Chondrocyte (in vitro differentiated cells): ENCODE measurements around the gene ARMC12. TPM values are rescaled to one million over a fixed set of nuclear protein-coding genes. Genes with fewer than 3 reads are reported as not detected.
A peak's percentile ranks its signal among the peaks of the same experiment; 100 is the strongest.

Experiments
- DNase-seq: peaks from one replicate; pipeline ENCODE4 v3.0.0; 2021; ENCODE audit warnings: mixed read lengths, low spot score
- H3K27ac Mint-ChIP-seq: one replicate; pipeline ENCODE4 v1.8.0; 2021; ENCODE audit warnings: mild to moderate bottlenecking, moderate library complexity, mixed read lengths; ENCODE audit not compliant: unreplicated experiment
- H3K27me3 Mint-ChIP-seq: 2 replicates; pipeline ENCODE4 v1.8.0; 2021; ENCODE audit warnings: low read depth, mixed read lengths
- H3K36me3 Mint-ChIP-seq: 2 replicates; pipeline ENCODE4 v1.8.0; 2021; ENCODE audit warnings: low read depth, mixed read lengths
- H3K4me1 Mint-ChIP-seq: 2 replicates; pipeline ENCODE4 v1.8.0; 2021; ENCODE audit warnings: low read depth, mild to moderate bottlenecking, mixed read lengths
- H3K4me3 Mint-ChIP-seq: one replicate; pipeline ENCODE4 v1.8.0; 2021; ENCODE audit warnings: mild to moderate bottlenecking, moderate library complexity, mixed read lengths; ENCODE audit not compliant: unreplicated experiment
- H3K9me3 Mint-ChIP-seq: 2 replicates; pipeline ENCODE4 v1.8.0; 2021; ENCODE audit warnings: low read depth, mixed read lengths
- total RNA-seq: library from RNA; stranded (reverse); gene quantifications from 3 replicates; pipeline ENCODE4 v1.2.1, GENCODE V29; 2021
- TF ChIP-seq, protein P1 (sequence below): fragments of 200-600 bp; sonication (generic); IDR thresholded peaks from 2 replicates; pipeline ENCODE4 v1.5.0; 2021; ENCODE audit warnings: antibody characterized with exemption, mild to moderate bottlenecking, moderate library complexity

ARMC12 gene
- total RNA-seq, 1 donor from 2014 or later, result 1.9 TPM

DNA sequence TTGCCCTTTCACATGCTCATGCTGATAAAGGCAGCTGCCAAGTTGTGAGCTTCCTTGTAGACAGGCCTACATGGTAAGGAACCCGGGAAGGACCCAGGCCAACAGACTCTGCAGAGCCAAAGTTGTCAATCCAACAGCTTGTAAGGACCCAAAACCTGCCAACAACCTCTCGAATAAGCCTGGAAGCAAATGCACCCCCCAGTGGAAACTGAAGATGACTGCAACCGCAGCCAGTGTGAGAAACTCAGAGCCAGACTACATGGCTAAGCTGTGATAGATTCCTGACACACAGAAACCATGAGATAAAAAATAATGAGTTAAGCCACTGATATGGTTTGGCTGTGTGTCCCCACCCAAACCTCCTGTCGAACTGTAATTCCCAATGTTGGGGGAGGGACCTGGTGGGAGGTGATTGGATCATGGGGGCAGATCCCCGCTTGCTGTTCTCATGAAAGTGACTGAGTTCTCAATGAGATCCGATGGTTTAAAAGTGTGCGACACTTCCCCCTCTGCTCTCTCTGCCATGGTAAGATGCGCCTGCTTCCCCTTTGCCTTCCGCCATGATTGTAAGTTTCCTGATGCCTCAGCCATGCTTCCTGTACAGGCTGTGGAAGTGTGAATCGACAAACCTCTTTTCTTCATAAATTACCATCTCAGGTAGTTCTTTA lies 20.8 kb downstream of the ARMC12 start:
- H3K4me1 Mint-ChIP-seq, result peaks cover 8% of the 10 kb centered on the region
- peak; percentile 19 for DNase-seq
- H3K27ac Mint-ChIP-seq, result no peak overlapping the region
- H3K9me3 Mint-ChIP-seq, result no peaks in the 10 kb centered on the region
- peaks cover 15% of the 10 kb centered on the region for H3K27me3 Mint-ChIP-seq
- TF ChIP-seq, protein P1, sequence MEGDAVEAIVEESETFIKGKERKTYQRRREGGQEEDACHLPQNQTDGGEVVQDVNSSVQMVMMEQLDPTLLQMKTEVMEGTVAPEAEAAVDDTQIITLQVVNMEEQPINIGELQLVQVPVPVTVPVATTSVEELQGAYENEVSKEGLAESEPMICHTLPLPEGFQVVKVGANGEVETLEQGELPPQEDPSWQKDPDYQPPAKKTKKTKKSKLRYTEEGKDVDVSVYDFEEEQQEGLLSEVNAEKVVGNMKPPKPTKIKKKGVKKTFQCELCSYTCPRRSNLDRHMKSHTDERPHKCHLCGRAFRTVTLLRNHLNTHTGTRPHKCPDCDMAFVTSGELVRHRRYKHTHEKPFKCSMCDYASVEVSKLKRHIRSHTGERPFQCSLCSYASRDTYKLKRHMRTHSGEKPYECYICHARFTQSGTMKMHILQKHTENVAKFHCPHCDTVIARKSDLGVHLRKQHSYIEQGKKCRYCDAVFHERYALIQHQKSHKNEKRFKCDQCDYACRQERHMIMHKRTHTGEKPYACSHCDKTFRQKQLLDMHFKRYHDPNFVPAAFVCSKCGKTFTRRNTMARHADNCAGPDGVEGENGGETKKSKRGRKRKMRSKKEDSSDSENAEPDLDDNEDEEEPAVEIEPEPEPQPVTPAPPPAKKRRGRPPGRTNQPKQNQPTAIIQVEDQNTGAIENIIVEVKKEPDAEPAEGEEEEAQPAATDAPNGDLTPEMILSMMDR, result peak; percentile 67
- peaks cover 2% of the 10 kb centered on the region for H3K36me3 Mint-ChIP-seq
- H3K4me3 Mint-ChIP-seq, result no peak overlapping the region

- TF ChIP-seq, protein P1, result no peak
- Mint-ChIP-seq H3K4me3 (no peak overlapping the region), H3K9me3 (no peaks in the 10 kb centered on the region), H3K4me1 (peaks cover 11% of the 10 kb centered on the region), H3K36me3 (peaks cover 2% of the 10 kb centered on the region), H3K27me3 (peaks cover 32% of the 10 kb centered on the region), H3K27ac (no peak overlapping the region)
- no peak for DNase-seq
Observed at GRCh38 chr6:35759426-35759825, 22.6 kb downstream of the ARMC12 start.

DNA sequence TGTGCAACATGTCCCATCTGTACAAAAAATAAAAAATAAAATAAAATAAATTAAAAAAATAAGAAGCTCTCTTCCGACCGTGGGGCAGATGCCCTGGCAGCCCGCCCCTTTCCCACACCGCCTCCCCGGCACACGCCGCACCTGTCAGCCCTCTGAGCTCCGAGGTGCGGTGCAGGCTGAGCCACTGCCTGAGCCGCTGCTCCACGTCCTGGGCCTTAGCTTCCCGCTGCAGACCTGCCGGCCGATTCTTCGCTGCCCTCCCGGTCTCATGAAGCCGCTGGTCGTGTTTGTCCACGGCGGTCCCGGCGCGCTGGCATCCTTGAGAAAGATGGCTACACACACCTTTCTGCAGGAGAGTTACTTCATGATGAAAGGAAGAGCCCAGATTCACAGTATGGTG lies 28.9 kb downstream of the ARMC12 start:
- Mint-ChIP-seq H3K9me3 (no peaks in the 10 kb centered on the region), H3K4me3 (no peak overlapping the region), H3K36me3 (peaks cover 2% of the 10 kb centered on the region), H3K27me3 (peaks cover 54% of the 10 kb centered on the region), H3K27ac (no peak overlapping the region), H3K4me1 (peaks cover 7% of the 10 kb centered on the region)
- DNase-seq, result peak; percentile 78
- TF ChIP-seq, protein P1, result no peak

DNA sequence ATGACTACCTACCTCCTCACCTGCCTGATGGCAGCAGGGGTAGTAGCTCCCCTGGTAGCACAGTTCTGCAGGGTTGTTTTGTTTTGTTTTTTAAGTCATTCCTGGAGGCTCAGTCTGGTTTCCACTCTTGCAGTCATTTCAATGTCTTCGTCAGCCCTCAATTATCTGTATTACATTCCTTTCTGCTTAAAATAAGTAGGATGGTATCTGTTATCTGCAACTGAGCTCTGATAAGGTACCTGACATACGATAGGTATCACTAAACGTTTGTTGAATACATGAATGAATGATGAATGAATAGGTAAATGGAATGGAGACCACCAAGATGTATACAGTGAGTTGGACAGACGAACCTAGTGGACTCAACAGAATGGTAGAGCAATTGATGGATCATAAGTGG lies 32.4 kb downstream of the ARMC12 start:
- H3K4me1 Mint-ChIP-seq, result peaks cover 4% of the 10 kb centered on the region
- H3K27me3 Mint-ChIP-seq, result peaks cover 40% of the 10 kb centered on the region
- H3K9me3 Mint-ChIP-seq, result no peaks in the 10 kb centered on the region
- TF ChIP-seq, protein P1, result no peak
- H3K36me3 Mint-ChIP-seq, result no peaks in the 10 kb centered on the region
- no peak overlapping the region for H3K4me3 Mint-ChIP-seq
- no peak for DNase-seq
- no peak overlapping the region for H3K27ac Mint-ChIP-seq

GRCh38 chr6:35771343-35771627 lies 34.5 kb downstream of the ARMC12 start:
- Mint-ChIP-seq H3K27ac (no peak overlapping the region), H3K4me3 (no peak overlapping the region), H3K9me3 (no peaks in the 10 kb centered on the region), H3K4me1 (peaks cover 4% of the 10 kb centered on the region), H3K27me3 (peaks cover 32% of the 10 kb centered on the region), H3K36me3 (no peaks in the 10 kb centered on the region)
- TF ChIP-seq, protein P1, result no peak
- DNase-seq, result peak; percentile 75
